Measurements from ENCODE around the gene BEAN1. TPM values are rescaled to one million over a fixed set of nuclear protein-coding genes. Genes with fewer than 3 reads are reported as not detected.

The BEAN1 gene
- total RNA-seq, 1 experiment from 2014 or later, result not detected

- DNase-seq (ENCODE audit: low read depth), result peak; percentile 65
These were observed 10.0 kb upstream of the BEAN1 start for GRCh38 chr16:66416939-66417700.

DNA sequence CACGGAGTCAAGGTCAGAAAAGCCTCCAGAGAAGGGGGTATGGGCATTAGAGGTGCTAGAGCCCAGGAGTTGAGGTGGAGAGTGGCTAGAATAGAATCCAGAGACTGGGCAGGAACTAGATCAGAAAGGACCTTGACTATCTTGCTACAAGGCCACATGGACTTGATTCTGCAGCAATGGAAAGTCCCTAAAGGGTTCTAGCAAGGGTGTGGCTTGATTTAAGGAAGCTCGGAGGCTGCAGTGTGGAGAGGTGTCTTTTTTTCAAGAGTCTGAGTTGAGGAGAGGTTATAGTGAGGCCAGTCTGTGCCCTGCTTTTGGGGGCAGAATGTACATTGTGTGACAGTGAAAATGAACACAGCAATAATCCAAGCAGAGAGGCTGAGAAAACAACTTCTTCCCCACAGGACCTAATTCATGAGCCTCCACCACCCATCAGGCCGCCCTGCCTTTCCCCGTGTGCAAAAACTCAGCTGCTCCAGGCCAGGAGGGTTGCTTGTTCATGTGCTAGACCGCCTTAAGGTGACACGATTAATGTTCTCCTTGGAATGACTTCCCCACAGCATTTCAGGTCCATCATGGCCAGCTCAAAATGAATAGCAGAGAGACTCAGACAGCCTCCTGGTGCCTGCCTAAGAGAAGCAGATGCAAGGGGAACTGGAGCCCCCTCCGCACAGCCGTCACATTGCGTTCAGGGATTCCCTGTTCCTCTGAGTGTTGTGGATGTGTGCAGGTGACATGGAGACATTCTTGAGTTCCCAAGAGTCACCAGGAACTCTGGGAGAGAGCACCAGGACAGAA is 8.7 kb upstream of the BEAN1 start:
- no peak for DNase-seq (ENCODE audit: low read depth)

DNA sequence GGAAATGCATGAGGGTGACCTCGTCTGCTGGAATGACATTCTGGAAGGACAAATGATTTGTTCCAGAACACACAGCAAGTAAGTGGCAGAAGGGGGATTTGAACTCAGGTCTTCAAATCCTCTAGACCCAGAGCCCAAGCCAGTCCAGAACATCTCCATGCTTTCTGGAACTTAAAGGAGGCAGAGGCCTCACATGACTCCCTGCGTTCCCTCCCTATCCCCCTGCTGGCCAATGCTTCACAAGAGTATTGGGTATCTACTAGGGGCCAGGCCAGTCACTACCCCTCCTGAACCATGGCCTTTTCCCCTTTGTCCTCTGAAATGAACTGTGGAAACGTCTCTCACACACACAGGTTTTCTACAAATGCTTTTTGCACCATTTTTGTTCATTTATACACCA is 7.6 kb upstream of the BEAN1 start:
- no peak for DNase-seq (ENCODE audit: low read depth)

GRCh38 chr16:66420396-66420795 is 6.7 kb upstream of the BEAN1 start:
- DNase-seq (ENCODE audit: low read depth), result no peak

GRCh38 chr16:66421891-66422290 is 5.2 kb upstream of the BEAN1 start:
- no peak for DNase-seq (ENCODE audit: low read depth)

DNA sequence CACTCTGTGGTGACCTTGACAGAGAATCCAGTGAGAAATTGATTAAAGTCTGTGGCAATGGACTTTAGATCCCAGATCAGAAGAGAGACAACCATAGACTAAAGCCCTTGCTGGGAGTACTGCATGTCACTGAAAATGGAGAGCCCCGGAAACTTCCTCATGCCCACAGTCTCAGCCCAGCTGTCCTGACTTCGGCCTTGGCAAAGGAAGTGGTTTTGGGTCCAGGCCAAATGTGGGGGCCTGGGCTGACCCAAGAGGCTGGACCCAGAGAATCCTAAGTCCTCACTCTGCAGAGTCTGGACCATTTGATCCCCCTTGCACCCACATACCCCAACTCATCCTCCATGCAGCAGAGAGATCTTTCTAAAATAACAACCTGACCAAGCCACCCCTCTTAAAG is 4.7 kb upstream of the BEAN1 start:
- DNase-seq (ENCODE audit: low read depth), result no peak

DNA sequence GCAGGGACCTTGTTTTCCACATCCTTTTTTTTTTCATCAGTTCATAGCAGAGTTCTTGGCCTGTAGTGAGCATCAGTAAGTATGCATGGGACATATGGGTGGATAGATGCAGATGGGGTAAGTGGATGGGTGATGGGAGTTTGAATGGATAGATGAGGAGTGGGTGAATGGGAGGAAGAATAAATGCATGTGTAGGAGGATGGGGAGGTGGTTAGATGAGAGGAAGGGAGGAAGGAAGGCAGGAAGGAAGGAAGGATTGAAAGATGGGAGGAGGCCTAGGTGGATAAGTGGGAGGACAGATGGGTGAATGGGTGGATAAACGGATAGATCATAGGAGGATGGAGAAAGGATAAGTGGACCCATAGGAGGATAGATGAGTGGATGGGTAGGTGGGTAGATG is 3.9 kb upstream of the BEAN1 start:
- no peak for DNase-seq (ENCODE audit: low read depth)

DNA sequence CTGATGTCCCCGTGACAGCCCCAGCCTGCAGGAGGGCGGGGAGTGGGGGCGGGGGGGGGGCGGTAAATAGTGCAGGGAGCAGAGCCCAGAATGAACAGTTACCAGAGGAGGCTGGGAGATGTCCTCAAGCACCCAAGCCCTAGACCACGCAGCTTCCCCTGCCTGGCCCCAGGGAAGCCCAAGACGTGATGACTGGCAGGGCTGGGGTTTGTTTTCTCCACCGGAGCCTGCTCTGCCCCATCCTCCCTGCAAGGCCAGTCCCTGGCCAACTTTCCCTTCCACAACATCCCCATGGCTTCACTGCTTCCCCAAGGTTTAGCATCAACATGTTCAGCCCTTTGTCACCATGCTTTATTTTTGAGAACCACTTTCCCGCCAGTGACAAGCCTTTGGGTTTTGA is 1.4 kb upstream of the BEAN1 start:
- DNase-seq (ENCODE audit: low read depth), result no peak

GRCh38 chr16:66426112-66427035 is 721 bp upstream of the BEAN1 start:
- no peak for DNase-seq (ENCODE audit: low read depth)

- no peak for DNase-seq (ENCODE audit: low read depth)
These were observed 981 bp downstream of the BEAN1 start for GRCh38 chr16:66427871-66428681.

GRCh38 chr16:66428682-66429251 is 1.7 kb downstream of the BEAN1 start:
- DNase-seq (ENCODE audit: low read depth), result no peak

- no peak for DNase-seq (ENCODE audit: low read depth)
These were observed 2.3 kb downstream of the BEAN1 start for GRCh38 chr16:66429290-66429962.

DNA sequence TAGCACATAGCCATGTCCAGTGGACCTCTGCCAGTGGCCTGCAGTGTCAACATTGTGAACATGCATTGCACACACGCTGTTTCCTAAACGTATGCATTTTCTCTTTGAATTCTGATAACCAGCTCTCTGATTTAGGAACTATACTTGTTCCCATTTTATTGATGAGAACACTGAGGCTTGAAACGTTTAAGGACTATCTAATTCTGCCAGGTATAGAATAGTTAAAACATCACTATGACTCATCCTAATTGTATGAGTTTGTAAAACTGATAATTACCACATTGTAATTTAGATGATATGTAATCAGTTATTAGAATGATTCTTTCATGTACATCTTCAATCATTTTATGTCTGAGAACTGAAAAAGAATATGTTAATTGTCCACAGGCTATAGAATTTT is 3.1 kb downstream of the BEAN1 start:
- DNase-seq (ENCODE audit: low read depth), result no peak

DNA sequence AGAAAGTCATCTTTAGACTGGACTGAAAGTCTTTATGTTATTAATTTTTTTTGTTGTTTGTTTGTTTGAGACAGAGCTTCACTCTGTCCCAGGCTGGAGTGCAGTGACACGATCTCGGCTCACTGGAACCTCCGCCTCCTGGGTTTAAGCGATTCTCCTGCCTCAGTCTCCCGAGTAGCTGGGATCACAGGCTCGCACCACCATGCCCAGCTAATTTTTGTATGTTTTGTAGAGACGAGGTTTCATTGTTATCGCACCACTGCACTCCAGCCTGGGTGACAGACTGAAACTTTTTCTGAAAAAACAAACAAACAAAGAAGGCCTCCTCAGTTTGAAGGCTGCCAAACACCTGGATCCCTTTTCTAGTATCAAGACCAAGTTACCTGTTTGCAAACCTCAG is 4.7 kb downstream of the BEAN1 start:
- DNase-seq (ENCODE audit: low read depth), result no peak

GRCh38 chr16:66432429-66432828 is 5.3 kb downstream of the BEAN1 start:
- no peak for DNase-seq (ENCODE audit: low read depth)

- DNase-seq (ENCODE audit: low read depth), result no peak
These were observed 7.7 kb downstream of the BEAN1 start for GRCh38 chr16:66434619-66435430.

GRCh38 chr16:66435896-66436295 is 8.8 kb downstream of the BEAN1 start:
- no peak for DNase-seq (ENCODE audit: low read depth)

GRCh38 chr16:66437391-66437945 is 10.4 kb downstream of the BEAN1 start:
- DNase-seq (ENCODE audit: low read depth), result no peak

GRCh38 chr16:66438536-66438935 is 11.4 kb downstream of the BEAN1 start:
- no peak for DNase-seq (ENCODE audit: low read depth)
